GM12864 (cell line): ENCODE results near the gene ROR1.

ENCODE experiments used
- DNase-seq: peaks from one replicate; pipeline ENCODE4 v3.0.0-alpha.2; 2011; ENCODE audit warnings: low read depth
- H3K4me3 ChIP-seq: 2 replicates; pipeline ENCODE4 v1.5.1; 2011; ENCODE audit warnings: mild to moderate bottlenecking, low read depth, low read length, control low read depth
- CTCF ChIP-seq: IDR thresholded peaks from 2 replicates; pipeline ENCODE4 v1.5.1; 2011; ENCODE audit warnings: low read depth, mild to moderate bottlenecking, moderate library complexity, low read length, control low read depth, inconsistent platforms; ENCODE audit errors: missing control alignments

Gene ROR1

DNA sequence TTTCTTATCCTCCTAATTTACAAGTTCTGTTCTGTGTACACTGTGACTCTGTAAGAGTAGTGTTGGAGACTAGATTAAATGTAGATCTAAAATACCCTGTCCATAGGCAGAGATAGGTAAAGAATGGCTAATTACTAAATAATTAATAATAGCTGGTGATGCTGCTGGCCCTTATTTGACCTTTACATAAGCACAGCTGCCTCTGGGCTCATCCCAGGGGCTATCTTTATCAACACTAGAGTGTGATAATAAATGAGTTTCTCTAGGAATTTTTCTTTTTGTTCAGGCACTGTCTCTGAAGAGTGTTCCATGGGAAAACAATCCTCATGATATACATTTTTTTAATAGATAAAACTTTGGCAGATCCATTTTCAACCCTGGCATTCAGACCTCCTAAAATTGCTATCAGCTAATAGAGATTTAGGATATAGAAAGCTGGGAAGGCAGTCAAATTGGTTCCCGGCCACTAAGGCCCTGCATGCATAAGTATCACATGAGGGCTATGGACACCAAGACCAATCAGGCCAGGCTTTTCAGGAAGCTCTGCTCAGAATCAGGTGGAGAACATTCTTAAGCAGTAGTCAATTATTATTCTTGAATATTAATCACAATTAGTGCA lies 107.2 kb downstream of the ROR1 start:
- no peak for TF ChIP-seq CTCF

DNA sequence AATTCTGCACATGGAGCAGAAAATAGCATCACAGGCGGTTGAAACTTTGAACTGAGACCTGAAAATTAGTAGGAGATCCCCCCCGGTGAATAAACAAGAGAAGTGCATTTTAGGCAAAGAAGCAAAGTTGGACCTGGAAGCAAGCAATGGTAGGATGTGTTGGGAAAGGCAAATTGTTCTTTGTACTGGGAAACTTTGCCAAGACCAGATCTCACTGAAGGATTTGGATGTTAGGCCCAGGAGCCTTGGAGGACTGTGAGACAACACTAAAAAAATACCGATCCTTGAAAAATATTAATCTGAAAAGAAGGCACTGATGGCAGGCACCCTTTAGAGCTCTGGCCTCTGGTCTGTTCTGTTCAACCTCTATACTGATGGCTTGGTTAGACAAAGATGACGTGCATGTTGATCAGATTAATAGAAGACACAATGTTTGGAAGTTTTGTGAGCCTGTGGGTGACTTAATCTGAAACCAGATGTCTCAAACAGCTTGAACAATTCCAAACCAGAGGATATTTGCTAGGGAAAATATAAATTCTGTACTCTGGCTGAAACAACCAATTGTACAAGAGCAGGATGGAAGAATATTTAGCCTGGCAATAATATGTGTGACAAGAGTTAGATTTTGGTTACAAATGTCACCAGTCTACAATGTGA lies 108.4 kb downstream of the ROR1 start:
- no peak for TF ChIP-seq CTCF
- H3K4me3 ChIP-seq: no peak overlapping the region
- no peak for DNase-seq

More for the DNA sequence above, 107.2 kb downstream of the ROR1 start:
- no peak overlapping the region for H3K4me3 ChIP-seq
- DNase-seq: no peak

GRCh38 chr1:63883494-63884235 lies 109.8 kb downstream of the ROR1 start:
- TF ChIP-seq CTCF: no peak
- DNase-seq: no peak
- no peak overlapping the region for H3K4me3 ChIP-seq

GRCh38 chr1:63884486-63884885 lies 110.7 kb downstream of the ROR1 start:
- no peak overlapping the region for H3K4me3 ChIP-seq
- TF ChIP-seq CTCF: no peak
- no peak for DNase-seq

GRCh38 chr1:63885899-63886298 lies 112.1 kb downstream of the ROR1 start:
- DNase-seq: no peak
- H3K4me3 ChIP-seq: no peak overlapping the region
- TF ChIP-seq CTCF: no peak

DNA sequence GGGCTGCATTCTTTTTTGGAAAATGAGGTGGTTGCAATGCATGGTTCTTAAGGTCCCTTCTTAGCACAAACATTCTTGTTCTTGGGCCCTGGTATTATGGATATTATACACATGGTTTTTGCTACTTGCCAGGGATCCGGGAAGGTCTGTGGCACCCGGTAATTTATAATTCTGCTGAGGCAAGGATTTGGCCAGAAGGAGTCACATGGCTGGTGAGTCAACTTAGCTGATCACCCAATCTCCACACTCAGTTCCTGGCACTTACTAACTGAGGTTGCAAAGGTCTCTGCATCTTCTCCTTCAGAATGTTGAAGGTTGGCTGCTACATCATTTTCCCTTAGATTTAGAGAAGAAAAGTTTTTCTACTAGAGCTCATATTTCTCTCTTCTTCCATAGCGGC lies 112.5 kb downstream of the ROR1 start:
- TF ChIP-seq CTCF: no peak
- no peak for DNase-seq
- no peak overlapping the region for H3K4me3 ChIP-seq
